Measurements from ENCODE around the gene PDE4B.

GRCh38 chr1:65963156-65963888 lies 170.6 kb downstream of the PDE4B start:
- TF ChIP-seq POLR2A (IDR thresholded peaks at IDR 0.05) (no peak), CTCF (IDR thresholded peaks at IDR 0.05) (no peak)
